ENCODE measurements around the gene USP47.

DNA sequence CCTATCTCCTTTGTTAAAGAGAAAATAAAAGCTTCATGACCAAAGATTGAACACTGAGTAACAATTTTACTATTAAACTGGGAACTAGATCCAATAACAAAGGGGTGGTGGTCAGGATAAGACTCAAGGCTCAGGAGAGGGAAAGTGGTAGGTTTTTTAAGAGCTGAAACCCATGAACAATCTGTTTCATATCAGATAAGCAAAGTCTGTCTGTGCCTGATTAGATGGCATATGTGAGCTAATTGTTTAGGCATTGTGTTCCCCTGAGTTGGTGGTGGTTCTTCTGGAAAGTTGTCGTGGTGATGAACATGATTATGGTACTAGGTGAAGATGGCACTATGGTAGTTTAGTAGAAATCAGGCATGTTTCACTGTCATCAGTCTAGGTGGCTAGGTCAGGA is 24.4 kb downstream of the USP47 start:
- TF ChIP-seq, protein P1, sequence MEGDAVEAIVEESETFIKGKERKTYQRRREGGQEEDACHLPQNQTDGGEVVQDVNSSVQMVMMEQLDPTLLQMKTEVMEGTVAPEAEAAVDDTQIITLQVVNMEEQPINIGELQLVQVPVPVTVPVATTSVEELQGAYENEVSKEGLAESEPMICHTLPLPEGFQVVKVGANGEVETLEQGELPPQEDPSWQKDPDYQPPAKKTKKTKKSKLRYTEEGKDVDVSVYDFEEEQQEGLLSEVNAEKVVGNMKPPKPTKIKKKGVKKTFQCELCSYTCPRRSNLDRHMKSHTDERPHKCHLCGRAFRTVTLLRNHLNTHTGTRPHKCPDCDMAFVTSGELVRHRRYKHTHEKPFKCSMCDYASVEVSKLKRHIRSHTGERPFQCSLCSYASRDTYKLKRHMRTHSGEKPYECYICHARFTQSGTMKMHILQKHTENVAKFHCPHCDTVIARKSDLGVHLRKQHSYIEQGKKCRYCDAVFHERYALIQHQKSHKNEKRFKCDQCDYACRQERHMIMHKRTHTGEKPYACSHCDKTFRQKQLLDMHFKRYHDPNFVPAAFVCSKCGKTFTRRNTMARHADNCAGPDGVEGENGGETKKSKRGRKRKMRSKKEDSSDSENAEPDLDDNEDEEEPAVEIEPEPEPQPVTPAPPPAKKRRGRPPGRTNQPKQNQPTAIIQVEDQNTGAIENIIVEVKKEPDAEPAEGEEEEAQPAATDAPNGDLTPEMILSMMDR (IDR thresholded peaks at IDR 0.05; ENCODE audit: low read depth, low read length), result no peak
- TF ChIP-seq, protein P2, sequence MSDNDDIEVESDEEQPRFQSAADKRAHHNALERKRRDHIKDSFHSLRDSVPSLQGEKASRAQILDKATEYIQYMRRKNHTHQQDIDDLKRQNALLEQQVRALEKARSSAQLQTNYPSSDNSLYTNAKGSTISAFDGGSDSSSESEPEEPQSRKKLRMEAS (IDR thresholded peaks at IDR 0.05; ENCODE audit: low read depth, low read length), result no peak
- no peak for TF ChIP-seq POLR2A (IDR thresholded peaks at IDR 0.05; ENCODE audit: extremely low read depth, insufficient read length)
- TF ChIP-seq MYC (IDR thresholded peaks at IDR 0.05; ENCODE audit: low read depth, low read length), result no peak
